PFSK-1 (cell line): Measurements from ENCODE around the gene MYCN.

ENCODE experiments used
- FOXP2 ChIP-seq: optimal IDR thresholded peaks from 2 replicates; pipeline ENCODE3; 2011; ENCODE audit warnings: borderline replicate concordance, control low read depth, inconsistent platforms; ENCODE audit not compliant: insufficient read depth; ENCODE audit errors: extremely low read length, extremely low read depth
- POLR2AphosphoS5 ChIP-seq: IDR thresholded peaks from 2 replicates; pipeline ENCODE4 v1.6.1; 2012; ENCODE audit warnings: low read depth, mild to moderate bottlenecking, control low read depth, low read length, moderate library complexity
- SIN3A ChIP-seq: IDR thresholded peaks from 2 replicates; pipeline ENCODE4 v1.6.1; 2012; ENCODE audit warnings: mild to moderate bottlenecking, low read length, moderate library complexity, borderline replicate concordance; ENCODE audit not compliant: insufficient read depth
- TF ChIP-seq, protein P1 (sequence below), 2 experiments: IDR thresholded peaks; 2 replicates each; pipeline versions ENCODE4 v1.6.1 to v1.8.0; 2011 to 2012; ENCODE audit warnings: low read depth in 2 of 2, low read length in 2 of 2, control low read depth in 1 of 2, inconsistent platforms in 1 of 2, mild to moderate bottlenecking in 1 of 2, moderate library complexity in 1 of 2; ENCODE audit not compliant: insufficient read depth in 1 of 2

DNA sequence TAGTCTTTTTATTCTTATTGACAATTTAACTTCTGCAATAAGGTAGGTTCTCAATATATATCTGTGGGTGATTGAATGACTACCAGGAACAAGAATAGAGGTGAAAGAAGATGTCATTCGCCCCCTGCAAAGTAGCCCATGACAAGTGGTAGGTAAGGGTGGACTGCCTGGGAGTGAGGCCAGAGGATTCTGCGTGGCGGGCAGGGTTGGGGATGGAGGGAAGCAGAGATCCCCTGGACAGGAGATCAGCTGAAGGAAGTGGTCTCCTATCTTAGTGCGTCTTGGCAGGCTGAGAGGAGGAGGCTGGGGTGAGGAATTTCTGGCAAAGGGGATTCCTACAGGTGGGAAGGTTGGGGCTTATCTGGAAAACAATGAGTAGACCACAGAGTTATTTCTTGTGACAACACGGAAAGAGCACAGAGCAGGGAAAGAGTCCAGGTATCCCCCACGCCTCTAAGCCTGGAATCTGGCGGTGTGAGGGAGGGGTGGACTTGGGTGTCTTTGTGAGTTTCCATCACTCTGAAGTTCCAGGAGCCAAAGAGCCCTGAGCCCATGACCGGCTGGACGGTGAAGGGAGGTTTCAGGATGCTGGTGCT is 21.5 kb upstream of the MYCN start:
- TF ChIP-seq, protein P1, sequence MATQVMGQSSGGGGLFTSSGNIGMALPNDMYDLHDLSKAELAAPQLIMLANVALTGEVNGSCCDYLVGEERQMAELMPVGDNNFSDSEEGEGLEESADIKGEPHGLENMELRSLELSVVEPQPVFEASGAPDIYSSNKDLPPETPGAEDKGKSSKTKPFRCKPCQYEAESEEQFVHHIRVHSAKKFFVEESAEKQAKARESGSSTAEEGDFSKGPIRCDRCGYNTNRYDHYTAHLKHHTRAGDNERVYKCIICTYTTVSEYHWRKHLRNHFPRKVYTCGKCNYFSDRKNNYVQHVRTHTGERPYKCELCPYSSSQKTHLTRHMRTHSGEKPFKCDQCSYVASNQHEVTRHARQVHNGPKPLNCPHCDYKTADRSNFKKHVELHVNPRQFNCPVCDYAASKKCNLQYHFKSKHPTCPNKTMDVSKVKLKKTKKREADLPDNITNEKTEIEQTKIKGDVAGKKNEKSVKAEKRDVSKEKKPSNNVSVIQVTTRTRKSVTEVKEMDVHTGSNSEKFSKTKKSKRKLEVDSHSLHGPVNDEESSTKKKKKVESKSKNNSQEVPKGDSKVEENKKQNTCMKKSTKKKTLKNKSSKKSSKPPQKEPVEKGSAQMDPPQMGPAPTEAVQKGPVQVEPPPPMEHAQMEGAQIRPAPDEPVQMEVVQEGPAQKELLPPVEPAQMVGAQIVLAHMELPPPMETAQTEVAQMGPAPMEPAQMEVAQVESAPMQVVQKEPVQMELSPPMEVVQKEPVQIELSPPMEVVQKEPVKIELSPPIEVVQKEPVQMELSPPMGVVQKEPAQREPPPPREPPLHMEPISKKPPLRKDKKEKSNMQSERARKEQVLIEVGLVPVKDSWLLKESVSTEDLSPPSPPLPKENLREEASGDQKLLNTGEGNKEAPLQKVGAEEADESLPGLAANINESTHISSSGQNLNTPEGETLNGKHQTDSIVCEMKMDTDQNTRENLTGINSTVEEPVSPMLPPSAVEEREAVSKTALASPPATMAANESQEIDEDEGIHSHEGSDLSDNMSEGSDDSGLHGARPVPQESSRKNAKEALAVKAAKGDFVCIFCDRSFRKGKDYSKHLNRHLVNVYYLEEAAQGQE (IDR thresholded peaks at IDR 0.05; ENCODE audit: insufficient read depth in 1 of 2, low read depth in 2 of 2, low read length in 2 of 2), result no peak
- TF ChIP-seq POLR2AphosphoS5 (no peak), SIN3A (no peak), FOXP2 (no peak)
